HG03045 (cell line): Measurements from ENCODE around the gene ENO2.
A peak's percentile ranks its signal among the peaks of the same experiment; 100 is the strongest.

Experiments used
- ATAC-seq: cut with Tn5 transposase; IDR thresholded peaks from one replicate; pipeline ENCODE4 v1.9.1; 2021; ENCODE audit warnings: mild to moderate bottlenecking, moderate library complexity; ENCODE audit not compliant: unreplicated experiment

ENO2 gene

DNA sequence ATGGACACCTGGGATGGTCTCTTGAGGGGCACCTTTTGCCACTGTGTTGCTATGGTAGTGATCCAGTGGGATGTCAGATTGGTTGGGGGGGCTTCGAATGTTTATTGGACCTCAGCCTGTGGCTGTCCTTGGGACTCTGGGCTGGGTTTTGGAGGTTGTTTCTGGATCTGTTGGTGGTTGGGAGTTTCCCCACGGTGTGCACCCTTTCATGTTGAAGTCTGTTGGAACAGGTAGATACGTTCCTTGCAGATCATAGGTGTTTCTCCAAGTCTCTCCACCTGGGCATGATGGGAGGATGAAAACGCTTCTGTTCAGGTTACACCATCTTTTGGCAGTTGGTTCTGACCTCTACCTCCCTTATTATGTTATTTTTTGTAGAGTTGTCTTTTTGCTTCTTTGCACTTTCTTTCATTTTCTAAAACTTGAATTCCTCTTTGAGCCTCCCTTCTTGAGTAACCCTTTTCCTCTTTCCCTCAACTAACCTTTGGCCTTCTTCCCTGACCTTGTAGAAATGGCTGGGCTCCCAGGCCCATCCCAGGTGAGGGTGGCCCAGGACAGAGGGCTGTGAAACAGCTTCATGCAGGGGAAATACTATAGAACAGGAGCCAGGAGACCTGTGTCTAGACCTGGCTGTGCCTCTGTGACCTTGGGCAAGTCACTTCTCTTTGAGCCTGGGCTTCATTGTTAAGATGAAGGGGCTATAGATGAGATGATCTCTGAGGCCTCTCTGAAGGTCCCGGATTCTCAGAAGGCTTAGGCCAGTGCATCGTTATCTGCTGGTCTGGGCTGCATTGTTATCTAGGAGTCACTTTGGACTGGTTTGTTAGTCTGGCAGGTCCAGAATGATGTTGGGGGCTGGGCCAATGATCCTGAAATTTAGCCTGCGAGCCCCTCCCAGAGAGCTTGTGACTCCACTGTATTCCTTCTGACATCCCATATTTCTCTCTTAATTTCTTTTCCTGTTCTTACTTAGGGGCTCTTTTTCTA, 15.4 kb downstream of the ENO2 start:
- no peak for ATAC-seq

DNA sequence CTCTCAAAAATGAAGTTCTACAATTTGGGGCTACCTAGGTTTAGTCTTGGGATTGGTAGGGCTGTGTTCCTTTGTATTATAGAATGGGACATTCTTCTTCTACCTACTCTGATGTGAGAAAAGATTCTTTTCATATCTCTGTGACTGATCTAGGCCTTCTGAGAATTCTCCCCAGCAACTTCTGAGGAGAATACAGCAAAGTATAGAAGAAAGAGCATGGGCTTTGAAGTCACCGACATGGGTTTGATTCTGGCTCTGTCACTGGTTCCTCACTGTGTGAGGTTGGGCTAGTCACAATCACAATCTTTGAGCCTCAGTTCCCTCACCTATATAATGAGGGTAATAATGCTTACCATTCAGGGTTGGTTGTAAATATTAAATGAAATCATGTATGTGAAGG, 18.4 kb downstream of the ENO2 start:
- no peak for ATAC-seq

DNA sequence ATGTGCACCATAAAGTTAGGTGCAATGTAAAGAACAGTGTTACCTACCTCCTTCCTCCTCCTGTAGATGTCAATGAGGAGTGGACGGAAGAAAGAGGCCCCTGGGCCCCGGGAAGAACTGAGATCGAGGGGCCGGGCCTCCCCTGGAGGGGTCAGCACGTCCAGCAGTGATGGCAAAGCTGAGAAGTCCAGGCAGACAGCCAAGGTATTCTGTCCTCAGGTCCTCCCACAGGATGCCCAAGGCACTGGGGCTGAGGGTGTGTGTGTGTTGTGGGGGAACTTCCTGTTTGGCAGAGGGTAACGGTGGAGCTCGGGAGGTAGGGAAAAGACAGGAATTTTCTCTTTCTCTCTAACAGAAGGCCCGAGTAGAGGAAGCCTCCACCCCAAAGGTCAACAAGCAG, 19.7 kb downstream of the ENO2 start:
- ATAC-seq: no peak

- no peak for ATAC-seq
These were observed 21.2 kb downstream of the ENO2 start for GRCh38 chr12:6935371-6936193.

GRCh38 chr12:6936194-6936635, 21.8 kb downstream of the ENO2 start:
- ATAC-seq: no peak

DNA sequence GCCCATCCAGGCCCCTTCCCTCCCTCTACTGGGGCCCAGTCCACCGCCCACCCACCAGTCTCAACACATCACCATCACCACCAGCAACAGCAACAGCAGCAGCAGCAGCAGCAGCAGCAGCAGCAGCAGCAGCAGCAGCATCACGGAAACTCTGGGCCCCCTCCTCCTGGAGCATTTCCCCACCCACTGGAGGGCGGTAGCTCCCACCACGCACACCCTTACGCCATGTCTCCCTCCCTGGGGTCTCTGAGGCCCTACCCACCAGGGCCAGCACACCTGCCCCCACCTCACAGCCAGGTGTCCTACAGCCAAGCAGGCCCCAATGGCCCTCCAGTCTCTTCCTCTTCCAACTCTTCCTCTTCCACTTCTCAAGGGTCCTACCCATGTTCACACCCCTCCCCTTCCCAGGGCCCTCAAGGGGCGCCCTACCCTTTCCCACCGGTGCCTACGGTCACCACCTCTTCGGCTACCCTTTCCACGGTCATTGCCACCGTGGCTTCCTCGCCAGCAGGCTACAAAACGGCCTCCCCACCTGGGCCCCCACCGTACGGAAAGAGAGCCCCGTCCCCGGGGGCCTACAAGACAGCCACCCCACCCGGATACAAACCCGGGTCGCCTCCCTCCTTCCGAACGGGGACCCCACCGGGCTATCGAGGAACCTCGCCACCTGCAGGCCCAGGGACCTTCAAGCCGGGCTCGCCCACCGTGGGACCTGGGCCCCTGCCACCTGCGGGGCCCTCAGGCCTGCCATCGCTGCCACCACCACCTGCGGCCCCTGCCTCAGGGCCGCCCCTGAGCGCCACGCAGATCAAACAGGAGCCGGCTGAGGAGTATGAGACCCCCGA, 22.5 kb downstream of the ENO2 start:
- peak; percentile 20 for ATAC-seq

- peak; percentile 85 for ATAC-seq
These were observed 23.3 kb downstream of the ENO2 start for GRCh38 chr12:6937481-6938352.

GRCh38 chr12:6938353-6939190, 24.2 kb downstream of the ENO2 start:
- no peak for ATAC-seq

DNA sequence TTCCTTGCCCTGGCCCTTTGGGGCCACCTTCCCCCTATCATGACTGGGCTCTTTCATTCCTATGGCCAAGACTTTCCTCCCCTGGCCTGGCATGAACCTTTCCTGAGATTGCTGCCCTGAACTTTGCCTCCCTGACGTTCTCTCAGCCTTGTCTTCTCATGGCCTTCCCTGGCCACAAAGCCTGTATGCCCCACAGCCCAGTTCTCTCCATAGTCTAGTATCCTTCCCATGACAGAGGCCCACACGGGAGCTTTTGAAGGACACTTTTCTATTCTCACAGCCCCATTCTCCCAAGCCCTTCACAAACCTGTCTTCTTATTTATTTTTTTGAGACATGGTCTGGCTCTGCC, 24.8 kb downstream of the ENO2 start:
- no peak for ATAC-seq

DNA sequence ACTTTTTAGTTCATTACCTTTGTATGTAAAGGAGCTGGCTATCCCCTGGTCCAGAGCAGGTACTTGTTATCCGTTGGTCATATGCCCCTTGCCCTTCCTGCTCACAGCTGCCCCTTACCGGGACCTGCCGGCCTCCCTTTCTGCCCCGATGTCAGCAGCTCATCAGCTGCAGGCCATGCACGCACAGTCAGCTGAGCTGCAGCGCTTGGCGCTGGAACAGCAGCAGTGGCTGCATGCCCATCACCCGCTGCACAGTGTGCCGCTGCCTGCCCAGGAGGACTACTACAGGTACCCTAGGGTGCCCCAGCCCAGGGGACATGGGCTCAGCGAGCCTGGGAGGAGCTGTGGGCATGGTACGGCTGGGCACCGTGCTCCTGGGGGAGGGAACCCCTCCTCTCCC, 26.9 kb downstream of the ENO2 start:
- ATAC-seq: no peak

DNA sequence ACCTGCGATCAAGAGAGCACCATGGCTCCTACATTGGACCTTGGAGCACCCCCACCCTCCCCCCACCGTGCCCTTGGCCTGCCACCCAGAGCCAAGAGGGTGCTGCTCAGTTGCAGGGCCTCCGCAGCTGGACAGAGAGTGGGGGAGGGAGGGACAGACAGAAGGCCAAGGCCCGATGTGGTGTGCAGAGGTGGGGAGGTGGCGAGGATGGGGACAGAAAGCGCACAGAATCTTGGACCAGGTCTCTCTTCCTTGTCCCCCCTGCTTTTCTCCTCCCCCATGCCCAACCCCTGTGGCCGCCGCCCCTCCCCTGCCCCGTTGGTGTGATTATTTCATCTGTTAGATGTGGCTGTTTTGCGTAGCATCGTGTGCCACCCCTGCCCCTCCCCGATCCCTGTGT, 27.4 kb downstream of the ENO2 start:
- no peak for ATAC-seq

GRCh38 chr12:6942331-6942665, 27.9 kb downstream of the ENO2 start:
- no peak for ATAC-seq

DNA sequence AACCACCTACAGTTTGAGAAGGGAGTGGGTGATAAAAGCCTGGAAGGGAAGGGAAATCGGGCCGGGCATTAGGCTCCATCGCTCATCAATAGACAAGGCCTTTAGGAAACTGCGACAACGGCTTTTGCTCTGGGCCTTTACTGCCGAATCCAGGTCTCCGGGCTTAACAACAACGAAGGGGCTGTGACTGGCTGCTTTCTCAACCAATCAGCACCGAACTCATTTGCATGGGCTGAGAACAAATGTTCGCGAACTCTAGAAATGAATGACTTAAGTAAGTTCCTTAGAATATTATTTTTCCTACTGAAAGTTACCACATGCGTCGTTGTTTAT, 29.0 kb downstream of the ENO2 start:
- peak; percentile 22 for ATAC-seq

DNA sequence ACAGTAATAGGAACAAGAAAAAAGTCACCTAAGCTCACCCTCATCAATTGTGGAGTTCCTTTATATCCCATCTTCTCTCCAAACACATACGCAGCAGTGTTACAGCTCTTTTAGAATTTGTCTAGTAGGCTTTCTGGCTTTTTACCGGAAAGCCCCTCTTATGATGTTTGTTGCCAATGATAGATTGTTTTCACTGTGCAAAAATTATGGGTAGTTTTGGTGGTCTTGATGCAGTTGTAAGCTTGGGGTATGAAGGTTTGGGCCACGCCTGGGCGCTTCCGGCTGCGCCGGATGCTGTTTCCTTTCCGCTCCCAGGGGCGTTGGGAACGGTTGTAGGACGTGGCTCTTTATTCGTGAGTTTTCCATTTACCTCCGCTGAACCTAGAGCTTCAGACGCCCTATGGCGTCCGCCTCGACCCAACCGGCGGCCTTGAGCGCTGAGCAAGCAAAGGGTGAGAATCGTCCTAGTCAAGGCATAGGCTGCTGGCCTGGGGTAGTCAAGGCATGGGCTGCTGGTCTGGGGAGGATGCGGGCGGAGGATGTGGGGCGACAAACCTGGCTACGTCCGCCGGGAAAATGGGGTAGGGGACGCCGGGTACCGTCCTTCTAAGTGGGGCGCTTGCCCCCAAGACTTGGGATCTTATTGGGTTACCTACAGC, 29.5 kb downstream of the ENO2 start, which contains the start of the genes C12orf57 and RNU7-1:
Gene C12orf57 (plus strand): TSS at position 301 of the 659 bp plus-strand sequence. CDS start 100 bp downstream, at position 401.
Gene RNU7-1 (plus strand): TSS at position 95 of the 659 bp plus-strand sequence.
- peak; percentile 43 for ATAC-seq

DNA sequence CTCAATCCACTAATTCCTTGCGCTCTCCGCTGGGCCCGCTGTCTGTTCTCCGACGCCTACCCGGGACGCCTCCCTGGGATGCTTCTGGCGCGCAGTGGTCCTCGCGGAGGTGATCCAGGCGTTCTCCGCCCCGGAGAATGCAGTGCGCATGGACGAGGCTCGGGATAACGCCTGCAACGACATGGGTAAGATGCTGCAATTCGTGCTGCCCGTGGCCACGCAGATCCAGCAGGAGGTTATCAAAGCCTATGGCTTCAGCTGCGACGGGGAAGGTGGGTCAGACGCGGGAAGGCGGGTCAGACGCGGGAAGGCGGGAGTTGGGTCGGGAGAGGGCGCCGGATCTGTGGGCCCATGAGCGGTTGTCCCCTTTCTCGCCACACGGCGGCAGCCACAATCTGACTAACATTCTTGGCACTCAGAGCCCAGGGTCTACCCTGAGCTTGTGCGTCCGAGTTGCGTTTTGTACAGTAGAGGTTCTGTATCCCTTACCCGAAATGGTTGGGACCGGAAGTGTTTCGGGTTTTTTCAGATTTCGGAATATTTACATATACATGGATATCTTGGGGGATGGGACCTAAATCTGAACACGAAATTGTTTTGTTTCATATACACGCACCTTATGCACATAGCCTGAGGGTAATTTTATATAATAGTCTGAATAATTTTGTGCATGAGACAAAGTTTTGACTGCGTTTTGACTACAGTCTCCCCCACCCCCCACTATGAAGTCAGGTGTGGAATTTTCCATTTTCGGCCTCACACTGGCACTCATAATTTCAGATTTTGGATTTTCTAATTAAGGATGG, 30.2 kb downstream of the ENO2 start:
- peak; percentile 39 for ATAC-seq

DNA sequence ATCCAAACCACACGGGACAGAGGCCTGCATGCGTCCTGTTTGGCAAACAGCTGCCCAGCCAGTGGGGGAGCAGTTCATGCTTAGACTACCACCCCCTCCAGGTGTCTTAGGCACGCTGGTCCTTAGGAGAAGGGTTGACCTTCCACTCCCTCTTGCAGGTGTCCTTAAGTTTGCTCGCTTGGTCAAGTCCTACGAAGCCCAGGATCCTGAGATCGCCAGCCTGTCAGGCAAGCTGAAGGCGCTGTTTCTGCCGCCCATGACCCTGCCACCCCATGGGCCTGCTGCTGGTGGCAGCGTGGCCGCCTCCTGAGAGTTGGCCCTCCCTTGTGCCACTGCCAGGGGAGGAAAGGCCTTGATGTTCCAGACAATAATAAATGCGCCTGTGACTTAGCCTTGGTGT, 31.2 kb downstream of the ENO2 start:
- ATAC-seq: no peak

GRCh38 chr12:6946033-6946919, 31.9 kb downstream of the ENO2 start:
- ATAC-seq: peak; percentile 27
